CD4-positive, alpha-beta T cell (primary cell): Measurements from ENCODE around the gene ANKRD1. TPM values are rescaled to one million over a fixed set of nuclear protein-coding genes. Genes with fewer than 3 reads are reported as not detected.
"Not testable (repeated sequence)": the region's sequence is repeated elsewhere in the genome, so short reads cannot be mapped to it uniquely, and the experiment has no call there.

Experiments
- ATAC-seq: fragments of 200-7000 bp; cut with Tn5 transposase; one replicate; pipeline ENCODE4 v1.10.0; 2022; ENCODE audit warnings: mild to moderate bottlenecking; ENCODE audit not compliant: poor library complexity
- CTCF ChIA-PET: fragments of 350-600 bp; sonication (Branson Sonifier 250); formaldehyde crosslinking; loops from one replicate; lab custom pipeline; 2021; ENCODE audit warnings: antibody characterized with exemption, inconsistent platforms; lab: Charles Lee
- POLR2A ChIA-PET: fragments of 350-600 bp; sonication (Branson Sonifier 250); formaldehyde crosslinking; loops from one replicate; lab custom pipeline; 2021; ENCODE audit warnings: antibody characterized with exemption, inconsistent platforms; lab: Charles Lee
- DNase-seq, 14 experiments: peaks; one replicate each; pipeline ENCODE4 v3.0.0-alpha.2; 2013 to 2020; ENCODE audit warnings: mixed read lengths in 2 of 14
- H3K27ac ChIP-seq, 2 donors: one replicate each; pipeline versions ENCODE4 v1.5.1 to v1.7.0; 2013; ENCODE audit warnings: low read length in 2 of 2, low read depth in 1 of 2, mild to moderate bottlenecking in 1 of 2
- H3K27me3 ChIP-seq, 2 experiments: 1 replicate in 1 of 2; 2 replicates in 1 of 2; pipeline versions ENCODE4 v1.6.1 to v1.7.0; 2013; ENCODE audit warnings: low read length in 2 of 2, control low read depth in 1 of 2, mild to moderate bottlenecking in 1 of 2, moderate library complexity in 1 of 2; ENCODE audit not compliant: insufficient read depth in 2 of 2, control insufficient read depth in 1 of 2
- H3K36me3 ChIP-seq: one replicate; pipeline ENCODE4 v1.6.1; 2013; ENCODE audit warnings: low read length, control low read depth; ENCODE audit not compliant: insufficient read depth
- H3K4me1 ChIP-seq: one replicate; pipeline ENCODE4 v1.6.1; 2013; ENCODE audit warnings: low read length, control low read depth; ENCODE audit not compliant: insufficient read depth
- H3K4me3 ChIP-seq: one replicate; pipeline ENCODE4 v1.5.1; 2013; ENCODE audit warnings: mild to moderate bottlenecking, low read length, moderate library complexity
- H3K9me3 ChIP-seq, 2 experiments: 1 replicate in 1 of 2; 2 replicates in 1 of 2; pipeline versions ENCODE4 v1.6.1 to v1.7.0; 2013; ENCODE audit warnings: low read length in 2 of 2, mild to moderate bottlenecking in 2 of 2, control low read depth in 1 of 2, moderate library complexity in 1 of 2; ENCODE audit not compliant: control insufficient read depth in 1 of 2, insufficient read depth in 1 of 2
- H3K27ac Mint-ChIP-seq: one replicate; pipeline ENCODE4 v1.8.0; 2020; ENCODE audit warnings: mixed read lengths
- H3K27me3 Mint-ChIP-seq: one replicate; pipeline ENCODE4 v1.8.0; 2021; ENCODE audit warnings: mixed read lengths
- H3K36me3 Mint-ChIP-seq: one replicate; pipeline ENCODE4 v1.8.0; 2021; ENCODE audit warnings: low read depth, mixed read lengths
- H3K4me1 Mint-ChIP-seq: one replicate; pipeline ENCODE4 v1.8.0; 2021; ENCODE audit warnings: low read depth, mixed read lengths
- H3K4me3 Mint-ChIP-seq: one replicate; pipeline ENCODE4 v1.8.0; 2020; ENCODE audit warnings: mild to moderate bottlenecking, mixed read lengths
- H3K9me3 Mint-ChIP-seq: one replicate; pipeline ENCODE4 v1.8.0; 2020; ENCODE audit warnings: mixed read lengths
- intact Hi-C, 2 experiments: fragments of 100-400 bp; cut with DNase I in 1 of 2; cut with micrococcal nuclease in 1 of 2; formaldehyde crosslinking; loops; one replicate each; pipeline versions ENCODE4 v1.15.1 to v1.9.0; 2023 to 2025; cut with DNase I, micrococcal nuclease
- total RNA-seq, 174 experiments: library from RNA in 2 of 174; stranded (reverse) in 2 of 174; gene quantifications; one replicate each; pipeline ENCODE4 v1.2.3 and lab custom pipeline; 2021 to 2026
- TF ChIP-seq, protein P1 (sequence below): fragments of 200-600 bp; IDR thresholded peaks from one replicate; pipeline ENCODE4 v1.8.0; 2022; ENCODE audit warnings: antibody characterized with exemption, mild to moderate bottlenecking

ANKRD1 gene
- total RNA-seq, 2 experiments from 2014 or later: not detected

DNA sequence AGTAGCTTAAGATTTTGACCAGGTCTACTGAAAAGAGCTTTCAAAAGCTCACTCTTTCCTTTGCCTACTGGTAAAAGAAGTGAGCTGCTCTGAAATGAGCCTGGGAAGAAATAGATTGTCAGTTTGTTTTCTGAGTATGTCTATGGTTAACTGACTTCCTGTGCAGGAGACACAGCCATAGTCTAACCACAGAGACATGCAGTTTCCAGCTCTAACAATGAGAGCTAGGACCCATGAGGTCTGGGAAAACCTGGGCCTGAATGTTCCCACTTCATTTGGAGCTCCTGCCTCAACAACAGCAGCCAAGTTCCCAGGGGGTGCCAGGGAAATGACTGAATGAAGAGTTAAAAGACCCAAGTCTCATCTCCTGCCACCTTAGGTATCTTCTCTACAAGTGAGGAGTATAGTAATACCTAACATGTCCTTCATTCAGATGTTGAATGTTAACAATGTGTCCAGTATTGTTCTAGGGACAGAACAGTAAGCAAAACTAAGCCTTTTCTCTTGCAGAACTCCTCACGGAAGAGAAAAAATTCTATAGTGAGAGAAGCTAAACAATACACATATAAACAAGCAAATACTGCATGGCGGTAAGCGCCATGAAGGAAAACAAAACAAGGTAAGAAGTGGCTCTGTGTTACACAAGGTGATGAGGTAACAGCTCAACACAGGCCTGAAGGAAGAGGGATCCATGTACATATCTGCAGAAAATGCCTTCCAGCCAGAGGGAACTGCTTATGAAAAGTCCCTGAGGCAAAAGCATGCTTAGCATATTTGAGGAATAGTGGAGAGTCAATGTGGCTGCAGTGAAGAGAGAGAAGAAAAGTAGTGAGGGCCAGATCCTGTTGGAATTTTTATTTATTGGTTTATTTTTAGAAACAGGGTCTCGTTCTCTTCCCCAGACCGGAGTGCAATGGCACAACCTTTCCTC is 26.4 kb upstream of the ANKRD1 start:
- Histone ChIP-seq H3K4me3 (no peak overlapping the region), H3K9me3 (no peaks in the 10 kb centered on the region), H3K27me3 (no peaks in the 10 kb centered on the region), H3K36me3 (no peaks in the 10 kb centered on the region), H3K27ac (no peak overlapping the region), H3K4me1 (peaks cover 3% of the 10 kb centered on the region)
- ATAC-seq (peak; percentile 41), DNase-seq (no peak)
- Mint-ChIP-seq H3K4me3 (no peak overlapping the region), H3K27ac (peak overlapping the region; percentile 34), H3K27me3 (no peaks in the 10 kb centered on the region), H3K9me3 (no peaks in the 10 kb centered on the region), H3K36me3 (no peaks in the 10 kb centered on the region), H3K4me1 (peaks cover 21% of the 10 kb centered on the region)
- intact Hi-C loops: no loop called here
- ChIA-PET POLR2A (no interaction called here), CTCF (interaction anchor here (1.3 kb wide), 1 partner anchor 11 kb away, joined by 3 read pairs; no protein-coding TSS in a partner anchor)
- TF ChIP-seq, protein P1, sequence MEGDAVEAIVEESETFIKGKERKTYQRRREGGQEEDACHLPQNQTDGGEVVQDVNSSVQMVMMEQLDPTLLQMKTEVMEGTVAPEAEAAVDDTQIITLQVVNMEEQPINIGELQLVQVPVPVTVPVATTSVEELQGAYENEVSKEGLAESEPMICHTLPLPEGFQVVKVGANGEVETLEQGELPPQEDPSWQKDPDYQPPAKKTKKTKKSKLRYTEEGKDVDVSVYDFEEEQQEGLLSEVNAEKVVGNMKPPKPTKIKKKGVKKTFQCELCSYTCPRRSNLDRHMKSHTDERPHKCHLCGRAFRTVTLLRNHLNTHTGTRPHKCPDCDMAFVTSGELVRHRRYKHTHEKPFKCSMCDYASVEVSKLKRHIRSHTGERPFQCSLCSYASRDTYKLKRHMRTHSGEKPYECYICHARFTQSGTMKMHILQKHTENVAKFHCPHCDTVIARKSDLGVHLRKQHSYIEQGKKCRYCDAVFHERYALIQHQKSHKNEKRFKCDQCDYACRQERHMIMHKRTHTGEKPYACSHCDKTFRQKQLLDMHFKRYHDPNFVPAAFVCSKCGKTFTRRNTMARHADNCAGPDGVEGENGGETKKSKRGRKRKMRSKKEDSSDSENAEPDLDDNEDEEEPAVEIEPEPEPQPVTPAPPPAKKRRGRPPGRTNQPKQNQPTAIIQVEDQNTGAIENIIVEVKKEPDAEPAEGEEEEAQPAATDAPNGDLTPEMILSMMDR: no peak

DNA sequence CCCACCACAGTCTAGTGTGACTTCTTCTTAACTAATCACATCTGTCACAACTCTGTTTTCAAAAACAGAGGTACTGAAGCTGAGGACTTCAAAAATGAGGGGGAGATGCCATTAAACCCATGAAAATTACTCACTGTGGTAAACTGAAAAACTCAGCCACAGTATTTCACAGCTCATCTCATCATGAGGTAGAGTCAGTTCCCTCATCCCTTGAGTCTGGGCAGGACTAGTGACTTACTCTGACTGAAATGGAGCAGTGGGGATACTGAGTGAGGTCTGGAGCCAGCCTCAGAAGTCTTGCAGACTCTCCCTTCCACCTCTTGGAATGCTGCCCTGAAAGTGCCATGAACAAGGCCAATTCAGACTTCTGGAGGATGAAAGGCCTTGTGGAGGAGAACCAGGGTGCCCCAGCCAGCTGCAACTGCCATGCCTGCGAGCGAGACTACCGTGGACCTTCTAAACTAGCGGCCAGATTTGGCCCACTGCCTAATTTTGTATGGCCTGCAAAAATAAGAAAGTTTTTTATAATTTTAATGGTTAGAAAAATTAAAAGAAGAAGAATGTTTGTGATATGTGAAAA is 24.7 kb upstream of the ANKRD1 start:
- H3K27ac Mint-ChIP-seq: no peak overlapping the region
- peaks cover 21% of the 10 kb centered on the region for H3K4me1 Mint-ChIP-seq

DNA sequence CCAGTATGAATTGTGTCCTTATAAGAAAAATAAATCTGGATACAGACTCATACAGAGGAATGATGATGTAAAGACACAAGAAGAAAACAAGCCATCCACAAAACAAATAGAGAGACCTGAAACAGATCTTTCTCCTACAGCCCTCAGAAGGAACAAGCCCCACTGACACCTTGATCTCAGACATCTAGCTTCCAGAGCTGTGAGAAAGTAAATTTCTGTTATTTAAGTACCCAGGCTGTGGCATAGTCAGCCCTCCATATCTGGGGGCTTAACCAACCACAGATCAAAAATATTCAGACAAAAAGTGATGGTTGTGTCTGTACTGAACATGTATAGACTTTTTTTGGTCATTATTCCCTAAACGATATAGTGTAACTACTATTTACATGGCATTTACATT is 23.9 kb upstream of the ANKRD1 start:
- intact Hi-C loops: no loop called here
- ATAC-seq (no peak), DNase-seq (no peak)
- H3K27me3 Mint-ChIP-seq: no peaks in the 10 kb centered on the region
- H3K4me1 Mint-ChIP-seq: peaks cover 21% of the 10 kb centered on the region
- ChIA-PET POLR2A (no interaction called here), CTCF (interaction anchor here (1.4 kb wide), 1 partner anchor 21 kb away, joined by 3 read pairs; no protein-coding TSS in a partner anchor)
- H3K9me3 ChIP-seq: no peaks in the 10 kb centered on the region
- no peak overlapping the region for H3K27ac Mint-ChIP-seq
- H3K9me3 Mint-ChIP-seq: no peaks in the 10 kb centered on the region
- H3K4me1 ChIP-seq: peaks cover 3% of the 10 kb centered on the region
- H3K36me3 Mint-ChIP-seq: no peaks in the 10 kb centered on the region
- H3K27ac ChIP-seq: no peak overlapping the region
- no peak overlapping the region for H3K4me3 ChIP-seq
- H3K27me3 ChIP-seq: no peaks in the 10 kb centered on the region
- H3K36me3 ChIP-seq: no peaks in the 10 kb centered on the region
- H3K4me3 Mint-ChIP-seq: no peak overlapping the region
- TF ChIP-seq, protein P1: no peak

More for the DNA sequence above, 24.7 kb upstream of the ANKRD1 start:
- TF ChIP-seq, protein P1: no peak
- Histone ChIP-seq H3K27me3 (no peaks in the 10 kb centered on the region), H3K4me1 (peaks cover 3% of the 10 kb centered on the region), H3K9me3 (no peaks in the 10 kb centered on the region), H3K4me3 (no peak overlapping the region), H3K27ac (no peak overlapping the region), H3K36me3 (no peaks in the 10 kb centered on the region)
- no peaks in the 10 kb centered on the region for H3K9me3 Mint-ChIP-seq
- H3K27me3 Mint-ChIP-seq: no peaks in the 10 kb centered on the region
- H3K36me3 Mint-ChIP-seq: no peaks in the 10 kb centered on the region
- intact Hi-C loops: no loop called here
- no peak overlapping the region for H3K4me3 Mint-ChIP-seq
- POLR2A ChIA-PET: no interaction called here
- ATAC-seq (no peak), DNase-seq (no peak)
- CTCF ChIA-PET: interaction anchor here (1.4 kb wide), 1 partner anchor 21 kb away, joined by 3 read pairs; no protein-coding TSS in a partner anchor

DNA sequence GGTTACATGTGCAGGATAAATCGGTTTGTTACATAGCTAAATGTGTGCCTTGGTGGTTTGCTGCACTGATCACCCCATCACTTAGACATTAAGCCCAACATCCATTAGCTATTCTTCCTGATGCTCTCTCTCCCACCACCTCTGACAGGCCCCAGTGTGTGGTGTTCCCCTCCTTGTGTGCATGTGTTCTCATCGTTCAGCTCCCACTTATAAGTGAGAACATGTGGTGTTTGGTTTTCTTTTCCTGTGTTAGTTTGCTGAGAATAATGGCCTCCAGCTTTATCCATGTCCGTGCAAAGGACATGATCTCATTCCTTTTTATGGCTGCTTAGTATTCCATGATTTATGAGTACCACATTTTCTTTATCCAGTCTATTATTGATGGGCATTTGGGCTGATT is 22.1 kb upstream of the ANKRD1 start:
- H3K4me1 Mint-ChIP-seq: peaks cover 15% of the 10 kb centered on the region
- H3K36me3 ChIP-seq, H3K27me3 ChIP-seq, H3K27me3 Mint-ChIP-seq, DNase-seq, H3K4me3 ChIP-seq, intact Hi-C loops, H3K9me3 ChIP-seq, H3K9me3 Mint-ChIP-seq, H3K4me3 Mint-ChIP-seq, H3K27ac Mint-ChIP-seq, H3K27ac ChIP-seq, H3K4me1 ChIP-seq, H3K36me3 Mint-ChIP-seq, ATAC-seq, CTCF ChIA-PET, POLR2A ChIA-PET: not testable (repeated sequence)
